HS-27A (cell line): ENCODE results near the gene TFPI.
"Not testable (repeated sequence)": the region's sequence is repeated elsewhere in the genome, so short reads cannot be mapped to it uniquely, and the experiment has no call there.

Experiments used
- DNase-seq: peaks from one replicate; pipeline ENCODE4 v3.0.0-alpha.2; 2012; ENCODE audit warnings: low read depth, missing footprints

The TFPI gene

GRCh38 chr2:187554011-187554703 is at the start of gene TFPI:
TFPI (minus strand) TSS chr2:187554435; CDS start chr2:187503768, 50,667 bp downstream.
- no peak for DNase-seq

- no peak for DNase-seq
These were observed 40.6 kb upstream of the TFPI start for GRCh38 chr2:187594801-187595200.

- no peak for DNase-seq
These were observed 39.5 kb upstream of the TFPI start for GRCh38 chr2:187593697-187594096.

GRCh38 chr2:187593098-187593497 is 38.9 kb upstream of the TFPI start:
- DNase-seq: no peak

GRCh38 chr2:187590175-187590574 is 35.9 kb upstream of the TFPI start:
- no peak for DNase-seq

GRCh38 chr2:187586011-187586641 is 31.9 kb upstream of the TFPI start:
- no peak for DNase-seq

GRCh38 chr2:187581125-187581896 is 27.1 kb upstream of the TFPI start:
- DNase-seq: no peak

- DNase-seq: no peak
These were observed 26.4 kb upstream of the TFPI start for GRCh38 chr2:187580462-187581124.

- no peak for DNase-seq
These were observed 23.1 kb upstream of the TFPI start for GRCh38 chr2:187577310-187577709.

- no peak for DNase-seq
These were observed 22.7 kb upstream of the TFPI start for GRCh38 chr2:187576906-187577305.

GRCh38 chr2:187575751-187576067 is 21.5 kb upstream of the TFPI start:
- DNase-seq: no peak

- DNase-seq: no peak
These were observed 20.9 kb upstream of the TFPI start for GRCh38 chr2:187574969-187575750.

GRCh38 chr2:187573722-187574121 is 19.5 kb upstream of the TFPI start:
- no peak for DNase-seq

- not testable (repeated sequence) for DNase-seq
These were observed 17.8 kb upstream of the TFPI start for GRCh38 chr2:187571996-187572395.

- DNase-seq: no peak
These were observed 15.3 kb upstream of the TFPI start for GRCh38 chr2:187569571-187569970.

GRCh38 chr2:187569042-187569441 is 14.8 kb upstream of the TFPI start:
- DNase-seq: no peak

- DNase-seq: no peak
These were observed 12.9 kb upstream of the TFPI start for GRCh38 chr2:187567126-187567525.

GRCh38 chr2:187566712-187567111 is 12.5 kb upstream of the TFPI start:
- DNase-seq: no peak

GRCh38 chr2:187566266-187566665 is 12.0 kb upstream of the TFPI start:
- DNase-seq: no peak

- not testable (repeated sequence) for DNase-seq
These were observed 11.4 kb upstream of the TFPI start for GRCh38 chr2:187565618-187566017.

- DNase-seq: not testable (repeated sequence)
These were observed 2.3 kb upstream of the TFPI start for GRCh38 chr2:187556493-187556892.

- no peak for DNase-seq
These were observed 458 bp upstream of the TFPI start for GRCh38 chr2:187554704-187555082.
